OCI-LY3 (cell line): Measurements from ENCODE around the gene RBM4B.

Experiments used
- CTCF ChIP-seq: fragments of 200-600, 300-600 bp; sonication (generic); IDR thresholded peaks from 2 replicates; pipeline ENCODE4 v1.5.1; 2014; ENCODE audit warnings: antibody characterized with exemption, low read length, low read depth
- EZH2phosphoT487 ChIP-seq: fragments of 200-600 bp; shearing (Covaris generic); IDR thresholded peaks from 2 replicates; pipeline ENCODE4 v1.6.1; 2018; ENCODE audit warnings: antibody characterized with exemption, mixed run types, low read depth

DNA sequence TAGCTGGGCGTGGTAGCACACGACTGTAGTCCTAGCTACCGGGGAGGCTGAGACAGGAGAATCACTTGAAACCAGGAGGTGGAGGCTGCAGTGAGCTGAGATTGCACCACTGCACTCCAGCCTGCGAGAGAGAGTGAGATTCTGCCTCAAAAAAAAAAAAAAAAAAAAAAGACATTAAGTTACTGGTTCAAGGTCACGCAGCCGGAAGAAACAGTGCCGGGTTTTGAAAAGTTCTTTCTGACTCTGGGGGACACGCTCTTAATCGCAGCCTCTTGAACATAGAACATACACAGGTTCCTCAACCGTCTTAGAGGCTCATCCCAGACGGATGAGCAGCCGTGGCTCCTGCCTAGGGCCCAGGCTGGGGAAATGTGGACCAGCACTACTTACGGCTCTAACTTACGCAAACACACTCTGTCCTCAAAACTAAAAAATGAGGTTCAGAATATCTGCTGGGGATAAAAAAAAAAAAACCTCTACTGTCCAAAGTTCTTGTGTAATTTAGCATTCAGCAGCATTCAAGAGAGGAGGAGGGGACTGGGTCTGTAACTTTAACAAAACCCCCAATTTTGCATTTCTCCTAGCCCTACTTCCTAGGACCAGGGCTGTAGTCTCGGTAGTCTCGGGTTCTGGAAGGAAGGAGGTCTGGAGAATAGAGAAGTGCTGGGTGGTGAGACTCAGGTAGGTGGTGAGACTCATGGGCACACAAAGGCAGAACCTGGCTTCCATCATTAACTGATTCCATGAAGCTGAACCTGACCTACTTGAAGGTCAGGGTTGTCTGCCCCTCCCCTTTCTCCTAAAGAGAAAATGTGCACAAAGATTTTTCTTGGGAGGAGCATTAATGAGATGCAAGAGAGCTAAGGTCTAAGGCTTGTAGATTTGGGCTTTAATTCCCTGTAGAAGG, 45.3 kb upstream of the RBM4B start:
- TF ChIP-seq CTCF, result no peak
- TF ChIP-seq EZH2phosphoT487, result no peak
